Mesendoderm (in vitro differentiated cells): ENCODE results near the gene GABRG3. TPM values are rescaled to one million over a fixed set of nuclear protein-coding genes. Genes with fewer than 3 reads are reported as not detected.

Experiments used
- DNase-seq: peaks from one replicate; pipeline ENCODE4 v3.0.0; 2013
- H2AK5ac ChIP-seq: 2 replicates; pipeline ENCODE4 v1.6.1; 2013; ENCODE audit warnings: low read length, inconsistent platforms
- H2BK120ac ChIP-seq: 2 replicates; pipeline ENCODE4 v1.6.1; 2013; ENCODE audit warnings: low read depth, mild to moderate bottlenecking, low read length, moderate library complexity, mixed read lengths
- H2BK15ac ChIP-seq: replicated peaks from 2 replicates; pipeline ENCODE4 v1.6.1; 2013; ENCODE audit warnings: low read depth, mild to moderate bottlenecking, moderate library complexity
- H2BK5ac ChIP-seq: 2 replicates; pipeline ENCODE4 v1.6.1; 2013; ENCODE audit warnings: low read length, inconsistent platforms
- H3K18ac ChIP-seq: 2 replicates; pipeline ENCODE4 v1.6.1; 2013; ENCODE audit warnings: mild to moderate bottlenecking, low read length, mixed read lengths
- H3K23ac ChIP-seq: one replicate; pipeline ENCODE4 v1.6.1; 2013; ENCODE audit warnings: low read length
- H3K27ac ChIP-seq: 2 replicates; pipeline ENCODE4 v1.5.1; 2013; ENCODE audit warnings: low read depth, mild to moderate bottlenecking, inconsistent platforms, low read length, moderate library complexity
- H3K27me3 ChIP-seq: 2 replicates; pipeline ENCODE4 v1.6.1; 2013; ENCODE audit warnings: low read length, control low read depth, mild to moderate bottlenecking, inconsistent platforms; ENCODE audit not compliant: insufficient read depth, poor library complexity
- H3K36me3 ChIP-seq: 2 replicates; pipeline ENCODE4 v1.6.1; 2013; ENCODE audit warnings: low read length, inconsistent platforms; ENCODE audit not compliant: control insufficient read depth, insufficient read depth
- H3K4ac ChIP-seq: one replicate; pipeline ENCODE4 v1.6.1; 2013; ENCODE audit warnings: low read depth, mild to moderate bottlenecking, low read length, moderate library complexity
- H3K4me1 ChIP-seq: 2 replicates; pipeline ENCODE4 v1.6.1; 2013; ENCODE audit warnings: low read depth, low read length, inconsistent platforms; ENCODE audit not compliant: control insufficient read depth
- H3K4me2 ChIP-seq: 2 replicates; pipeline ENCODE4 v1.6.1; 2013; ENCODE audit warnings: low read length
- H3K4me3 ChIP-seq: 2 replicates; pipeline ENCODE4 v1.5.1; 2013; ENCODE audit warnings: mild to moderate bottlenecking, low read length
- H3K56ac ChIP-seq: one replicate; pipeline ENCODE4 v1.6.1; 2013; ENCODE audit warnings: low read length
- H3K79me1 ChIP-seq: 2 replicates; pipeline ENCODE4 v1.6.1; 2013; ENCODE audit warnings: low read length, inconsistent platforms
- H3K79me2 ChIP-seq: 2 replicates; pipeline ENCODE4 v1.6.1; 2013; ENCODE audit warnings: mild to moderate bottlenecking, low read length; ENCODE audit not compliant: control insufficient read depth, insufficient read depth
- H3K9ac ChIP-seq: 2 replicates; pipeline ENCODE4 v1.6.1; 2013; ENCODE audit warnings: low read length, inconsistent platforms
- H4K5ac ChIP-seq: one replicate; pipeline ENCODE4 v1.6.1; 2013; ENCODE audit warnings: low read length
- H4K8ac ChIP-seq: one replicate; pipeline ENCODE4 v1.6.1; 2013; ENCODE audit warnings: low read depth, mild to moderate bottlenecking, control low read depth, low read length, moderate library complexity
- WGBS: extraction: QIAGEN DNeasy Blood & Tissue Kit; methylation state at CpG from one replicate; pipeline ENCODE4 v1.1.7; 2013; ENCODE audit warnings: low lambda C conversion rate, missing lambda C conversion rate; ENCODE audit not compliant: insufficient coverage; ENCODE audit errors: extremely low coverage; 5-methylcytosine and 5-hydroxymethylcytosine counted together
- small RNA-seq: library from polyadenylated mRNA; stranded (forward); fragments of <200 nt; extraction: miRNeasy Mini kit (QIAGEN cat#:217004); gene quantifications from one replicate; pipeline ENCODE3, GENCODE V24; 2013; ENCODE audit not compliant: insufficient read depth

The GABRG3 gene

GRCh38 chr15:27589260-27589659 is 618.3 kb downstream of the GABRG3 start:
- no CpG with 5 or more reads among the region's 9 CpGs for WGBS

GRCh38 chr15:27589782-27590181 is 618.8 kb downstream of the GABRG3 start:
- Histone ChIP-seq H3K18ac (no peak overlapping the region), H3K36me3 (no peaks in the 10 kb centered on the region), H4K5ac (no peak overlapping the region), H3K4me1 (no peaks in the 10 kb centered on the region), H3K4me3 (no peak overlapping the region), H2BK5ac (no peak overlapping the region), H2BK15ac (no peak overlapping the region), H3K79me1 (no peaks in the 10 kb centered on the region), H2BK120ac (no peak overlapping the region), H3K56ac (no peak overlapping the region), H3K9ac (no peak overlapping the region), H3K27me3 (no peaks in the 10 kb centered on the region), H3K79me2 (no peaks in the 10 kb centered on the region), H3K4ac (no peak overlapping the region), H3K27ac (no peak overlapping the region), H2AK5ac (no peak overlapping the region), H4K8ac (no peak overlapping the region), H3K4me2 (no peak overlapping the region), H3K23ac (no peak overlapping the region)
- WGBS = 100% methylated on average over 1 of the region's 1 CpG
- no peak for DNase-seq

More at GRCh38 chr15:27589260-27589659, 618.3 kb downstream of the GABRG3 start:
- Histone ChIP-seq H3K27ac (no peak overlapping the region), H3K79me2 (no peaks in the 10 kb centered on the region), H4K5ac (no peak overlapping the region), H3K79me1 (no peaks in the 10 kb centered on the region), H3K4ac (no peak overlapping the region), H2AK5ac (no peak overlapping the region), H2BK120ac (no peak overlapping the region), H3K4me1 (no peaks in the 10 kb centered on the region), H3K9ac (no peak overlapping the region), H3K4me2 (no peak overlapping the region), H4K8ac (no peak overlapping the region), H3K18ac (no peak overlapping the region), H3K27me3 (no peaks in the 10 kb centered on the region), H3K4me3 (no peak overlapping the region), H2BK5ac (no peak overlapping the region), H3K23ac (no peak overlapping the region), H2BK15ac (no peak overlapping the region), H3K36me3 (no peaks in the 10 kb centered on the region), H3K56ac (no peak overlapping the region)
- no peak for DNase-seq

Small RNAs within 50 kb of the gene (small RNA-seq; reads per million reads assigned to genes)
- gene RNA5SP391 (not detected), gene SERPINE4P (0.54 reads per million)
